GM21423 (cell line): ENCODE results near the gene CCT7.
A peak's percentile ranks its signal among the peaks of the same experiment; 100 is the strongest.

ENCODE experiments used
- ATAC-seq: cut with Tn5 transposase; IDR thresholded peaks from one replicate; pipeline ENCODE4 v1.9.1; 2021; ENCODE audit warnings: mild to moderate bottlenecking, moderate library complexity; ENCODE audit not compliant: unreplicated experiment

Gene CCT7

GRCh38 chr2:73266061-73266901 is 32.2 kb downstream of the CCT7 start:
- ATAC-seq: no peak

- ATAC-seq: no peak
Observed at GRCh38 chr2:73267008-73267407, 32.9 kb downstream of the CCT7 start.

- no peak for ATAC-seq
Observed at GRCh38 chr2:73268366-73268829, 34.3 kb downstream of the CCT7 start.

- peak; percentile 65 for ATAC-seq
Observed at GRCh38 chr2:73268830-73269685, 35.0 kb downstream of the CCT7 start.

- no peak for ATAC-seq
Observed at GRCh38 chr2:73269686-73270465, 35.8 kb downstream of the CCT7 start.

GRCh38 chr2:73272270-73272669 is 38.2 kb downstream of the CCT7 start:
- ATAC-seq: no peak

GRCh38 chr2:73279852-73280251 is 45.7 kb downstream of the CCT7 start:
- no peak for ATAC-seq

GRCh38 chr2:73281244-73281643 is 47.1 kb downstream of the CCT7 start:
- no peak for ATAC-seq

- no peak for ATAC-seq
Observed at GRCh38 chr2:73282924-73283544, 48.9 kb downstream of the CCT7 start.

GRCh38 chr2:73283545-73284295 is 49.6 kb downstream of the CCT7 start:
- ATAC-seq: peak; percentile 6

- ATAC-seq: peak; percentile 68
Observed at GRCh38 chr2:73284296-73285158, 50.4 kb downstream of the CCT7 start, which contains the start of gene FBXO41. TSS of gene FBXO41 (minus strand) at chr2:73284478. CDS start at chr2:73269630, 14,848 bp downstream.

- peak; percentile 60 for ATAC-seq
Observed at GRCh38 chr2:73285159-73285739, 51.1 kb downstream of the CCT7 start.

- ATAC-seq: no peak
Observed at GRCh38 chr2:73286134-73286655, 52.1 kb downstream of the CCT7 start.

GRCh38 chr2:73289304-73289703 is 55.2 kb downstream of the CCT7 start:
- no peak for ATAC-seq

GRCh38 chr2:73290049-73290839 is 56.1 kb downstream of the CCT7 start:
- no peak for ATAC-seq

- ATAC-seq: no peak
Observed at GRCh38 chr2:73291093-73291460, 57.0 kb downstream of the CCT7 start.
